Measurements from ENCODE around the gene TAAR9. TPM values are rescaled to one million over a fixed set of nuclear protein-coding genes. Genes with fewer than 3 reads are reported as not detected.

Gene TAAR9
- total and polyA plus RNA-seq, 2 experiments from 2014 or later = not detected

- H3K4me3 Mint-ChIP-seq = no peak overlapping the region
- H3K36me3 ChIP-seq (ENCODE audit: insufficient read depth) = no peaks in the 10 kb centered on the region
- no peaks in the 10 kb centered on the region for H3K36me3 Mint-ChIP-seq (ENCODE audit: low read depth)
- H3F3A ChIP-seq (replicated peaks; ENCODE audit: low read depth) = no peaks in the 10 kb centered on the region
- H3K9me3 Mint-ChIP-seq = no peaks in the 10 kb centered on the region
- TF ChIP-seq POLR2AphosphoS5 (IDR thresholded peaks at IDR 0.05; ENCODE audit: low read depth) = no peak
- no peaks in the 10 kb centered on the region for H3K27me3 ChIP-seq (ENCODE audit: insufficient read depth)
- no peaks in the 10 kb centered on the region for H3K79me2 ChIP-seq (replicated peaks; ENCODE audit: insufficient read depth)
- no peaks in the 10 kb centered on the region for H3K9me2 ChIP-seq (ENCODE audit: insufficient read depth)
- no peak overlapping the region for H3K27ac Mint-ChIP-seq
- H3K4me2 ChIP-seq = no peak overlapping the region
- H3K4me3 ChIP-seq = no peak overlapping the region
- no peak for DNase-seq (ENCODE audit: low spot score)
- H2AFZ ChIP-seq = no peak overlapping the region
- no peaks in the 10 kb centered on the region for H3K27me3 Mint-ChIP-seq (ENCODE audit: insufficient read depth, low read depth, poor library complexity)
- H3K4me1 Mint-ChIP-seq = peaks cover 7% of the 10 kb centered on the region; the same call in 1 of the 3 replicates
- no peak for ATAC-seq
- no peak overlapping the region for H3K27ac ChIP-seq (ENCODE audit: low read depth)
- no peaks in the 10 kb centered on the region for H3K4me1 ChIP-seq (ENCODE audit: insufficient read depth)
- H4K20me1 ChIP-seq (replicated peaks; ENCODE audit: insufficient read depth) = no peaks in the 10 kb centered on the region
Measured at GRCh38 chr6:132520953-132521352, 17.1 kb upstream of the TAAR9 start.

GRCh38 chr6:132524646-132525045 is 13.4 kb upstream of the TAAR9 start:
- Histone ChIP-seq H3K79me2 (replicated peaks; ENCODE audit: insufficient read depth) (no peaks in the 10 kb centered on the region), H3K27me3 (ENCODE audit: insufficient read depth) (no peaks in the 10 kb centered on the region), H3K4me1 (ENCODE audit: insufficient read depth) (no peaks in the 10 kb centered on the region), H3F3A (replicated peaks; ENCODE audit: low read depth) (no peaks in the 10 kb centered on the region), H3K9me2 (ENCODE audit: insufficient read depth) (no peaks in the 10 kb centered on the region), H3K4me3 (no peak overlapping the region), H2AFZ (peak overlapping the region; percentile 12; the same call in 1 of the 2 replicates), H3K27ac (ENCODE audit: low read depth) (no peak overlapping the region), H3K4me2 (no peak overlapping the region), H4K20me1 (replicated peaks; ENCODE audit: insufficient read depth) (no peaks in the 10 kb centered on the region), H3K36me3 (ENCODE audit: insufficient read depth) (no peaks in the 10 kb centered on the region)
- Mint-ChIP-seq H3K4me1 (peaks cover 3% of the 10 kb centered on the region; the same call in 1 of the 3 replicates), H3K9me3 (no peaks in the 10 kb centered on the region), H3K4me3 (no peak overlapping the region), H3K27me3 (ENCODE audit: insufficient read depth, low read depth, poor library complexity) (no peaks in the 10 kb centered on the region), H3K27ac (no peak overlapping the region), H3K36me3 (ENCODE audit: low read depth) (no peaks in the 10 kb centered on the region)
- DNase-seq (ENCODE audit: low spot score) (no peak), ATAC-seq (no peak)
- TF ChIP-seq POLR2AphosphoS5 (IDR thresholded peaks at IDR 0.05; ENCODE audit: low read depth) (no peak), ZNF114 (CRISPR knock-in tag; IDR thresholded peaks at IDR 0.05) (no peak), REST (IDR thresholded peaks at IDR 0.05; ENCODE audit: unreplicated experiment) (no peak), ZNF331 (CRISPR knock-in tag; IDR thresholded peaks at IDR 0.05; ENCODE audit: low read depth) (no peak), CTCF (conservative IDR thresholded peaks at IDR 0.05; ENCODE audit: low read depth in 2 of 2) (no peak), EZH2 (IDR thresholded peaks at IDR 0.05; ENCODE audit: low read depth, unreplicated experiment) (no peak), CREB1 (CRISPR knock-in tag; IDR thresholded peaks at IDR 0.05; ENCODE audit: low read depth) (no peak), JUNB (IDR thresholded peaks at IDR 0.05; ENCODE audit: unreplicated experiment) (no peak), ETS1 (IDR thresholded peaks at IDR 0.05) (no peak), EZH2phosphoT487 (IDR thresholded peaks at IDR 0.05; ENCODE audit: unreplicated experiment) (no peak), STAT1 (IDR thresholded peaks at IDR 0.05; ENCODE audit: unreplicated experiment) (no peak), NANOG (IDR thresholded peaks at IDR 0.05; ENCODE audit: borderline replicate concordance) (no peak)

Measured in GM23338 (cell line).